Panc1 (cell line): Measurements from ENCODE around the gene USP30. TPM values are rescaled to one million over a fixed set of nuclear protein-coding genes. Genes with fewer than 3 reads are reported as not detected.

Experiments used
- ATAC-seq: fragments of 200-7000 bp; cut with Tn5 transposase; 2 replicates; pipeline ENCODE4 v1.9.1; 2020; ENCODE audit warnings: mild to moderate bottlenecking, moderate library complexity
- BruUV-seq: library from RNA; stranded (reverse); fragments of 400-500 nt; replicated peaks from 2 replicates; lab custom pipeline; 2021; lab: Mats Ljungman, UMichigan
- CTCF ChIA-PET: fragments of 300-600 bp; sonication (Branson Sonifier 250); formaldehyde crosslinking; loops from one replicate; lab custom pipeline; 2022; ENCODE audit warnings: antibody characterized with exemption; lab: Charles Lee
- POLR2A ChIA-PET: fragments of 300-600 bp; sonication (Branson Sonifier 250); formaldehyde crosslinking; loops from one replicate; lab custom pipeline; 2022; ENCODE audit warnings: antibody characterized with exemption; lab: Charles Lee
- DNase-seq: peaks from one replicate; pipeline ENCODE4 v3.0.0-alpha.2; 2010; ENCODE audit warnings: low read depth, low spot score
- H3K27ac ChIP-seq: 2 replicates; pipeline ENCODE4 v1.5.1; 2011; ENCODE audit warnings: mild to moderate bottlenecking, low read length, inconsistent platforms
- H3K27me3 ChIP-seq: fragments of 200-500 bp; sonication (Bioruptor generic); 2 replicates; pipeline ENCODE4 v1.6.0; 2014; ENCODE audit warnings: low read length, inconsistent platforms; ENCODE audit not compliant: control insufficient read depth, insufficient read depth
- H3K36me3 ChIP-seq: fragments of 200-500 bp; sonication (Bioruptor generic); 2 replicates; pipeline ENCODE4 v1.5.1; 2014; ENCODE audit warnings: inconsistent platforms, mild to moderate bottlenecking, low read length, moderate library complexity; ENCODE audit not compliant: control insufficient read depth, insufficient read depth
- H3K4me1 ChIP-seq: 2 replicates; pipeline ENCODE4 v1.5.1; 2011; ENCODE audit warnings: inconsistent platforms, mild to moderate bottlenecking, low read length, moderate library complexity; ENCODE audit not compliant: control insufficient read depth, insufficient read depth
- H3K4me3 ChIP-seq, 2 experiments: 2 replicates each; pipeline ENCODE4 v1.5.1; 2011 to 2012; ENCODE audit warnings: low read depth in 2 of 2, low read length in 2 of 2, mild to moderate bottlenecking in 2 of 2, inconsistent platforms in 1 of 2, moderate library complexity in 1 of 2
- H3K9me3 ChIP-seq: fragments of 200-500 bp; sonication (Bioruptor generic); 2 replicates; pipeline ENCODE4 v1.5.1; 2014; ENCODE audit warnings: low read depth, mild to moderate bottlenecking, inconsistent platforms, low read length, moderate library complexity; ENCODE audit not compliant: control insufficient read depth, insufficient read depth
- CTCF ChIP-seq: fragments of 450-650 bp; IDR thresholded peaks from 2 replicates; pipeline ENCODE4 v1.5.1; 2017; ENCODE audit warnings: mild to moderate bottlenecking
- POLR2AphosphoS5 ChIP-seq: IDR thresholded peaks from 2 replicates; pipeline ENCODE4 v1.6.1; 2012; ENCODE audit warnings: mild to moderate bottlenecking, low read depth, low read length, moderate library complexity
- SIN3A ChIP-seq: IDR thresholded peaks from 2 replicates; pipeline ENCODE4 v1.6.1; 2012; ENCODE audit warnings: low read depth, mild to moderate bottlenecking, low read length, moderate library complexity, borderline replicate concordance; ENCODE audit not compliant: insufficient read depth
- TCF7L2 ChIP-seq: IDR thresholded peaks from 2 replicates; pipeline ENCODE4 v1.6.1; 2011; ENCODE audit warnings: mild to moderate bottlenecking, low read depth, low read length, inconsistent platforms
- in situ Hi-C: cut with HindIII; loops from 2 replicates; pipeline ENCODE4 v1.10.0; 2016; ENCODE audit warnings: low sequenced_read_pairs, low pct_unique_long_range_greater_than_20kb
- intact Hi-C: fragments of 100-400 bp; cut with micrococcal nuclease; formaldehyde crosslinking; loops from one replicate; pipeline ENCODE4 v1.10.0; 2022; ENCODE audit not compliant: unreplicated experiment
- total RNA-seq: library from RNA; stranded (reverse); gene quantifications from one replicate; pipeline ENCODE4 v1.2.1, GENCODE V29; 2021; ENCODE audit not compliant: unreplicated experiment
- TF ChIP-seq, protein P1 (sequence below), 2 experiments: IDR thresholded peaks; 2 replicates each; pipeline ENCODE4 v1.6.1; 2011 to 2012; ENCODE audit warnings: low read depth in 2 of 2, control low read depth in 1 of 2, low read length in 1 of 2, mild to moderate bottlenecking in 1 of 2, moderate library complexity in 1 of 2; ENCODE audit not compliant: insufficient read depth in 1 of 2

The USP30 gene
- total RNA-seq, 1 experiment from 2014 or later: 5.7 TPM

- in situ Hi-C loops: no loop called here
- Histone ChIP-seq H3K36me3 (peaks cover 8% of the 10 kb centered on the region), H3K27me3 (no peaks in the 10 kb centered on the region), H3K27ac (no peak overlapping the region), H3K4me1 (peaks cover 11% of the 10 kb centered on the region), H3K9me3 (no peaks in the 10 kb centered on the region), H3K4me3 (no peak overlapping the region)
- intact Hi-C loops: loop anchor here (10.0 kb wide), 1 partner anchor 202 kb away; the partner anchor contains the start of gene DAO
- DNase-seq: no peak
- no peak for ATAC-seq
- TF ChIP-seq SIN3A: no peak
- no peak for TF ChIP-seq TCF7L2
- no peak for TF ChIP-seq CTCF
- no peak for TF ChIP-seq POLR2AphosphoS5
- TF ChIP-seq, protein P1, sequence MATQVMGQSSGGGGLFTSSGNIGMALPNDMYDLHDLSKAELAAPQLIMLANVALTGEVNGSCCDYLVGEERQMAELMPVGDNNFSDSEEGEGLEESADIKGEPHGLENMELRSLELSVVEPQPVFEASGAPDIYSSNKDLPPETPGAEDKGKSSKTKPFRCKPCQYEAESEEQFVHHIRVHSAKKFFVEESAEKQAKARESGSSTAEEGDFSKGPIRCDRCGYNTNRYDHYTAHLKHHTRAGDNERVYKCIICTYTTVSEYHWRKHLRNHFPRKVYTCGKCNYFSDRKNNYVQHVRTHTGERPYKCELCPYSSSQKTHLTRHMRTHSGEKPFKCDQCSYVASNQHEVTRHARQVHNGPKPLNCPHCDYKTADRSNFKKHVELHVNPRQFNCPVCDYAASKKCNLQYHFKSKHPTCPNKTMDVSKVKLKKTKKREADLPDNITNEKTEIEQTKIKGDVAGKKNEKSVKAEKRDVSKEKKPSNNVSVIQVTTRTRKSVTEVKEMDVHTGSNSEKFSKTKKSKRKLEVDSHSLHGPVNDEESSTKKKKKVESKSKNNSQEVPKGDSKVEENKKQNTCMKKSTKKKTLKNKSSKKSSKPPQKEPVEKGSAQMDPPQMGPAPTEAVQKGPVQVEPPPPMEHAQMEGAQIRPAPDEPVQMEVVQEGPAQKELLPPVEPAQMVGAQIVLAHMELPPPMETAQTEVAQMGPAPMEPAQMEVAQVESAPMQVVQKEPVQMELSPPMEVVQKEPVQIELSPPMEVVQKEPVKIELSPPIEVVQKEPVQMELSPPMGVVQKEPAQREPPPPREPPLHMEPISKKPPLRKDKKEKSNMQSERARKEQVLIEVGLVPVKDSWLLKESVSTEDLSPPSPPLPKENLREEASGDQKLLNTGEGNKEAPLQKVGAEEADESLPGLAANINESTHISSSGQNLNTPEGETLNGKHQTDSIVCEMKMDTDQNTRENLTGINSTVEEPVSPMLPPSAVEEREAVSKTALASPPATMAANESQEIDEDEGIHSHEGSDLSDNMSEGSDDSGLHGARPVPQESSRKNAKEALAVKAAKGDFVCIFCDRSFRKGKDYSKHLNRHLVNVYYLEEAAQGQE (IDR thresholded peaks at IDR 0.05; ENCODE audit: insufficient read depth in 1 of 2, low read depth in 2 of 2, low read length in 1 of 2): no peak
- POLR2A ChIA-PET: no interaction called here
- BruUV-seq: no TSS peak
- CTCF ChIA-PET: no interaction called here
These were observed 34.9 kb downstream of the USP30 start for GRCh38 chr12:109087250-109087649.

DNA sequence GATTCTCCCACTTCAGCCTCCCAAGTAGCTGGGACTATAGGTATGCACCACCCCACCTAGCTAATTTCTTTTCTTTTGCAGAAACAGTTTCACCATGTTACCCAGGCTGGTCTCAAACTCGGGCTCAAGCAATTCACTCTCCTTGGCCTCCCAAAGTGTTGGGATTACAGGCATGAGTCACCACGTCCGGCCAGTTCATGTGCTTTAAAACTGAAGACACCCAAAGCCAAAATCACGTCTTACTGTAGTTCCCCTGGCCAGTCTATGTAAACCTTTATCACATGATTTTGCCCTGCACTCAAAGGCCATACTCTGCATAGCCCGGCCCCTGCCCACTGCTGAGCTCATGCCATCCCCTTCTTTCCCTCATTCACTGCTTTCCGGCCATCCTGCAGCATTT, 36.4 kb downstream of the USP30 start:
- CTCF ChIA-PET: no interaction called here
- H3K36me3 ChIP-seq: peaks cover 8% of the 10 kb centered on the region
- intact Hi-C loops (loop anchor here (10.0 kb wide), 1 partner anchor 204 kb away; the partner anchor contains the start of gene DAO), in situ Hi-C loops (no loop called here)
- no peak overlapping the region for H3K4me3 ChIP-seq
- ATAC-seq (no peak), DNase-seq (no peak)
- TF ChIP-seq SIN3A: no peak
- no peak for TF ChIP-seq TCF7L2
- TF ChIP-seq CTCF: no peak
- TF ChIP-seq, protein P1 (IDR thresholded peaks at IDR 0.05; ENCODE audit: insufficient read depth in 1 of 2, low read depth in 2 of 2, low read length in 1 of 2): no peak
- no peak for TF ChIP-seq POLR2AphosphoS5
- H3K27ac ChIP-seq: no peak overlapping the region
- peaks cover 18% of the 10 kb centered on the region for H3K4me1 ChIP-seq
- H3K27me3 ChIP-seq: no peaks in the 10 kb centered on the region
- no peaks in the 10 kb centered on the region for H3K9me3 ChIP-seq
- no TSS peak for BruUV-seq
- POLR2A ChIA-PET: no interaction called here
